ENCODE data around the gene CRELD1. TPM values are rescaled to one million over a fixed set of nuclear protein-coding genes. Genes with fewer than 3 reads are reported as not detected.
A peak's percentile ranks its signal among the peaks of the same experiment; 100 is the strongest.

CRELD1 gene
- total and polyA plus RNA-seq, 9 of the 15 experiments (the other 6 are each of a cell fraction or from before 2014, with no cell fraction given): 3.3 to 25.8 (median 16.5) TPM

DNA sequence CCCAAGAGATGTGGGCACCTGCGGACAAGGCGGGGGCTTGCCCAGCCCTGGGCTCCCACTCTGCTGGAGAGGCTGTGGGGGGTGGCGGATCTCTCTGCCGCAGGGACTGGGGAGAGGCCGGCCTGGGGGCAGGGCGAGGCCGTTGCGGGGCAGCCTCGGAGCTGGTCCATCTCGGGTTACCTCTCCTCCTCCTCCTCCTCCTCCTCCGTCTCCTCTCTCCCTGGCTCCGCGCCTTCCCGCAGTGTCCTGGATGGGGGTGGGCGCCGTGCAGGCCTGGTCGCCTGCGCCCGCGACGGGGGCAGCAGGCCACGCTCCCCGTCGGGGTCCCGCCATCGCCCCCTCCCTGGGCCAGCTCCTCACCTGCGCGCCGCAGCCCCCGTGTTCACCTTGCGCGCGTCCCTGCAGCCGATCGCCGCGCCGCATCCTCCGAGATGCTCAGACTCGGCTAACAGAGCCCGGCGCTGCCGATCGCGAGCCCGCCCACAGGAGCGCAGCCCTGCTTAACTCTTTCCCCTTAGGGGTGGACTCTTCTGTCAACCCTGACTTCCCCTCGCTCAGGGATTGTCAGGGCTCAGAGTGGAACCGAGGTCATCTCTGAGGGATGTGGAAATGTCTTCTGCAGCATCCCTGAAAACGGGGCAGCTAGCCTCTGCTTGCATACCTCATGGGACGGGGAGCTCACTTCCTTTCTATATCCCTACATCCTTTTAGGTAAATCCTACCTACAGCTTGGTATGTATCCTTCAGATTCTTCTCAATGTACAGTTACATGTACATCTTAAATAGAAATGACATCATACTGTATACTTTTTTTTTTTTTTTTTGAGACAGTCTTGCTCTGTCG is 18.6 kb downstream of the CRELD1 start, which contains the start of gene PRRT3 (continued):
- TF ChIP-seq, protein P1, sequence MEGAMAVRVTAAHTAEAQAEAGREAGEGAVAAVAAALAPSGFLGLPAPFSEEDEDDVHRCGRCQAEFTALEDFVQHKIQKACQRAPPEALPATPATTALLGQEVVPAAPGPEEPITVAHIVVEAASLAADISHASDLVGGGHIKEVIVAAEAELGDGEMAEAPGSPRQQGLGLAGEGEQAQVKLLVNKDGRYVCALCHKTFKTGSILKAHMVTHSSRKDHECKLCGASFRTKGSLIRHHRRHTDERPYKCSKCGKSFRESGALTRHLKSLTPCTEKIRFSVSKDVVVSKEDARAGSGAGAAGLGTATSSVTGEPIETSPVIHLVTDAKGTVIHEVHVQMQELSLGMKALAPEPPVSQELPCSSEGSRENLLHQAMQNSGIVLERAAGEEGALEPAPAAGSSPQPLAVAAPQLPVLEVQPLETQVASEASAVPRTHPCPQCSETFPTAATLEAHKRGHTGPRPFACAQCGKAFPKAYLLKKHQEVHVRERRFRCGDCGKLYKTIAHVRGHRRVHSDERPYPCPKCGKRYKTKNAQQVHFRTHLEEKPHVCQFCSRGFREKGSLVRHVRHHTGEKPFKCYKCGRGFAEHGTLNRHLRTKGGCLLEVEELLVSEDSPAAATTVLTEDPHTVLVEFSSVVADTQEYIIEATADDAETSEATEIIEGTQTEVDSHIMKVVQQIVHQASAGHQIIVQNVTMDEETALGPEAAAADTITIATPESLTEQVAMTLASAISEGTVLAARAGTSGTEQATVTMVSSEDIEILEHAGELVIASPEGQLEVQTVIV (CRISPR knock-in tag; IDR thresholded peaks at IDR 0.05; ENCODE audit: borderline replicate concordance): no peak
- TF ChIP-seq CHCHD3 (CRISPR knock-in tag; IDR thresholded peaks at IDR 0.05) (no peak), ZBED1 (IDR thresholded peaks at IDR 0.05) (no peak), FOS (IDR thresholded peaks at IDR 0.05; ENCODE audit: extremely low read depth, insufficient read length) (no peak), ADNP (tag; IDR thresholded peaks at IDR 0.05) (peak; percentile 75), ZFX (CRISPR knock-in tag; IDR thresholded peaks at IDR 0.05) (no peak), ZC3H4 (CRISPR knock-in tag; IDR thresholded peaks at IDR 0.05; ENCODE audit: borderline replicate concordance) (no peak), ZNF699 (CRISPR knock-in tag; IDR thresholded peaks at IDR 0.05; ENCODE audit: insufficient replicate concordance) (no peak), KDM1A (IDR thresholded peaks at IDR 0.05) (peak; percentile 96 to 97), SMARCB1 (IDR thresholded peaks at IDR 0.05; ENCODE audit: insufficient read length, low read depth) (no peak), RBFOX2 (IDR thresholded peaks at IDR 0.05; ENCODE audit: low read depth, low read length) (peak; percentile 50), PHF20 (IDR thresholded peaks at IDR 0.05; ENCODE audit: partially characterized antibody) (peak; percentile 80), SREBF1 (IDR thresholded peaks at IDR 0.05; ENCODE audit: borderline replicate concordance, low read depth, low read length) (no peak), KDM5B (IDR thresholded peaks at IDR 0.05; ENCODE audit: insufficient replicate concordance, low read depth, low read length) (peak; percentile 44), TRIM28 (IDR thresholded peaks at IDR 0.05) (0 out of 2 replicates have a peak, but pooled peaks have one; percentile 16), KLF1 (tag; IDR thresholded peaks at IDR 0.05) (no peak), ZBTB17 (CRISPR knock-in tag; IDR thresholded peaks at IDR 0.05) (peak; percentile 99)
- TF ChIP-seq, protein P2, sequence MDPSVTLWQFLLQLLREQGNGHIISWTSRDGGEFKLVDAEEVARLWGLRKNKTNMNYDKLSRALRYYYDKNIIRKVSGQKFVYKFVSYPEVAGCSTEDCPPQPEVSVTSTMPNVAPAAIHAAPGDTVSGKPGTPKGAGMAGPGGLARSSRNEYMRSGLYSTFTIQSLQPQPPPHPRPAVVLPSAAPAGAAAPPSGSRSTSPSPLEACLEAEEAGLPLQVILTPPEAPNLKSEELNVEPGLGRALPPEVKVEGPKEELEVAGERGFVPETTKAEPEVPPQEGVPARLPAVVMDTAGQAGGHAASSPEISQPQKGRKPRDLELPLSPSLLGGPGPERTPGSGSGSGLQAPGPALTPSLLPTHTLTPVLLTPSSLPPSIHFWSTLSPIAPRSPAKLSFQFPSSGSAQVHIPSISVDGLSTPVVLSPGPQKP (CRISPR knock-in tag; IDR thresholded peaks at IDR 0.05): 0 out of 2 replicates have a peak, but pooled peaks have one; percentile 36
- TF ChIP-seq, protein P3, sequence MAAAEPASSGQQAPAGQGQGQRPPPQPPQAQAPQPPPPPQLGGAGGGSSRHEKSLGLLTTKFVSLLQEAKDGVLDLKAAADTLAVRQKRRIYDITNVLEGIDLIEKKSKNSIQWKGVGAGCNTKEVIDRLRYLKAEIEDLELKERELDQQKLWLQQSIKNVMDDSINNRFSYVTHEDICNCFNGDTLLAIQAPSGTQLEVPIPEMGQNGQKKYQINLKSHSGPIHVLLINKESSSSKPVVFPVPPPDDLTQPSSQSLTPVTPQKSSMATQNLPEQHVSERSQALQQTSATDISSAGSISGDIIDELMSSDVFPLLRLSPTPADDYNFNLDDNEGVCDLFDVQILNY (CRISPR knock-in tag; IDR thresholded peaks at IDR 0.05): no peak
- TF ChIP-seq, protein P4, sequence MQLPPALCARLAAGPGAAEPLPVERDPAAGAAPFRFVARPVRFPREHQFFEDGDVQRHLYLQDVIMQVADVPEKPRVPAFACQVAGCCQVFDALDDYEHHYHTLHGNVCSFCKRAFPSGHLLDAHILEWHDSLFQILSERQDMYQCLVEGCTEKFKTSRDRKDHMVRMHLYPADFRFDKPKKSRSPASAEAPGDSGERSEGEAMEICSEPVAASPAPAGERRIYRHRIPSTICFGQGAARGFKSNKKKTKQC (CRISPR knock-in tag; IDR thresholded peaks at IDR 0.05): 0 out of 2 replicates have a peak, but pooled peaks have one; percentile 72
- TF ChIP-seq, protein P5, sequence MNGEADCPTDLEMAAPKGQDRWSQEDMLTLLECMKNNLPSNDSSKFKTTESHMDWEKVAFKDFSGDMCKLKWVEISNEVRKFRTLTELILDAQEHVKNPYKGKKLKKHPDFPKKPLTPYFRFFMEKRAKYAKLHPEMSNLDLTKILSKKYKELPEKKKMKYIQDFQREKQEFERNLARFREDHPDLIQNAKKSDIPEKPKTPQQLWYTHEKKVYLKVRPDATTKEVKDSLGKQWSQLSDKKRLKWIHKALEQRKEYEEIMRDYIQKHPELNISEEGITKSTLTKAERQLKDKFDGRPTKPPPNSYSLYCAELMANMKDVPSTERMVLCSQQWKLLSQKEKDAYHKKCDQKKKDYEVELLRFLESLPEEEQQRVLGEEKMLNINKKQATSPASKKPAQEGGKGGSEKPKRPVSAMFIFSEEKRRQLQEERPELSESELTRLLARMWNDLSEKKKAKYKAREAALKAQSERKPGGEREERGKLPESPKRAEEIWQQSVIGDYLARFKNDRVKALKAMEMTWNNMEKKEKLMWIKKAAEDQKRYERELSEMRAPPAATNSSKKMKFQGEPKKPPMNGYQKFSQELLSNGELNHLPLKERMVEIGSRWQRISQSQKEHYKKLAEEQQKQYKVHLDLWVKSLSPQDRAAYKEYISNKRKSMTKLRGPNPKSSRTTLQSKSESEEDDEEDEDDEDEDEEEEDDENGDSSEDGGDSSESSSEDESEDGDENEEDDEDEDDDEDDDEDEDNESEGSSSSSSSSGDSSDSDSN (IDR thresholded peaks at IDR 0.05; ENCODE audit: borderline replicate concordance in 1 of 2, low read depth in 2 of 2, low read length in 2 of 2): no peak
